ENCODE data around the gene HOXC11.

The HOXC11 gene

GRCh38 chr12:53974084-53975063 lies 1.4 kb downstream of the HOXC11 start, which contains the start of gene HOTAIR:
Gene HOTAIR (minus strand): TSS chr12:53974954.
- peak; percentile 39 for DNase-seq

- DNase-seq, result no peak
These were observed 2.1 kb downstream of the HOXC11 start for GRCh38 chr12:53975064-53975471.

- no peak for DNase-seq
These were observed 2.7 kb downstream of the HOXC11 start for GRCh38 chr12:53975479-53976152.

- no peak for DNase-seq
These were observed 3.4 kb downstream of the HOXC11 start for GRCh38 chr12:53976172-53976822.

- no peak for DNase-seq
These were observed 4.1 kb downstream of the HOXC11 start for GRCh38 chr12:53976823-53977595.

GRCh38 chr12:53977596-53978445 lies 4.9 kb downstream of the HOXC11 start:
- no peak for DNase-seq

- DNase-seq, result no peak
These were observed 5.8 kb downstream of the HOXC11 start for GRCh38 chr12:53978477-53979356.

GRCh38 chr12:53980104-53980801 lies 7.3 kb downstream of the HOXC11 start:
- no peak for DNase-seq

GRCh38 chr12:53980802-53981496 lies 8.0 kb downstream of the HOXC11 start:
- no peak for DNase-seq

- no peak for DNase-seq
These were observed 9.0 kb downstream of the HOXC11 start for GRCh38 chr12:53981634-53982565.

- DNase-seq, result no peak
These were observed 10.0 kb downstream of the HOXC11 start for GRCh38 chr12:53982648-53983567.

- no peak for DNase-seq
These were observed 10.6 kb downstream of the HOXC11 start for GRCh38 chr12:53983568-53983949.

GRCh38 chr12:53983950-53984572 lies 11.1 kb downstream of the HOXC11 start:
- DNase-seq, result no peak

GRCh38 chr12:53984901-53985691 lies 12.2 kb downstream of the HOXC11 start, which contains the start of gene HOXC10:
Gene HOXC10 (plus strand): TSS chr12:53985146. CDS start chr12:53985260, 114 bp downstream.
- DNase-seq, result peak; percentile 73

GRCh38 chr12:53985692-53985993 lies 12.7 kb downstream of the HOXC11 start:
- no peak for DNase-seq
